ENCODE results near the gene FRS2. TPM values are rescaled to one million over a fixed set of nuclear protein-coding genes. Genes with fewer than 3 reads are reported as not detected.
"Not testable (repeated sequence)": the region's sequence is repeated elsewhere in the genome, so short reads cannot be mapped to it uniquely, and the experiment has no call there.

FRS2 gene
- total and polyA plus RNA-seq, 9 of the 15 experiments (the other 6 are each of a cell fraction or from before 2014, with no cell fraction given): 1.0 to 9.1 (median 6.0) TPM

GRCh38 chr12:69452598-69453132 lies 17.5 kb upstream of the FRS2 start:
- TF ChIP-seq ZNF316 (IDR thresholded peaks at IDR 0.05): peak; percentile 39; the same call in 1 of the 2 replicates
- TF ChIP-seq MAFG (tag; conservative IDR thresholded peaks at IDR 0.05): peak; percentile 20; the same call in 1 of the 2 replicates
- peak; percentile 40; the same call in 1 of the 2 replicates for TF ChIP-seq C11orf30 (IDR thresholded peaks at IDR 0.05; ENCODE audit: low read depth)
- BruUV-seq (replicated peaks); H4K20me1 ChIP-seq (replicated peaks; ENCODE audit: control insufficient read depth, insufficient read depth, low read length); H3K9ac ChIP-seq (ENCODE audit: insufficient read depth in 1 of 2, low read depth in 2 of 2, low read length in 2 of 2); H2AFZ ChIP-seq (ENCODE audit: low read depth, low read length); in situ Hi-C loops (cut with MboI); POLR2A ChIA-PET; H3K4me1 ChIP-seq (replicated peaks in 1 of 2; ENCODE audit: control insufficient read depth in 2 of 2, insufficient read depth in 2 of 2, low read length in 2 of 2); H3K27ac ChIP-seq (ENCODE audit: extremely low read depth, low read depth, low read length); H3K36me3 ChIP-seq (ENCODE audit: control insufficient read depth, insufficient read depth, low read length); H3K79me2 ChIP-seq (ENCODE audit: control insufficient read depth, insufficient read depth, low read length); DNase-seq (ENCODE audit: extremely low read depth in 1 of 4, low spot score in 3 of 4); H3K4me2 ChIP-seq (ENCODE audit: insufficient read depth, low read length); H3K27me3 ChIP-seq (ENCODE audit: control insufficient read depth in 2 of 2, insufficient read depth in 2 of 2, low read length in 2 of 2); H3K9me1 ChIP-seq (ENCODE audit: control insufficient read depth, insufficient read depth, low read length); FAIRE-seq; H3K9me3 ChIP-seq (replicated peaks; ENCODE audit: control insufficient read depth, insufficient read depth, low read depth, low read length); CTCF ChIA-PET (ENCODE audit: low intra/inter-chr PET ratio); ATAC-seq; H3K4me3 ChIP-seq; intact Hi-C loops (cut with micrococcal nuclease): not testable (repeated sequence)
- WGBS (ENCODE audit: insufficient coverage, low coverage, missing lambda C conversion rate): 10% methylated on average over 12 of the region's 12 CpGs

DNA sequence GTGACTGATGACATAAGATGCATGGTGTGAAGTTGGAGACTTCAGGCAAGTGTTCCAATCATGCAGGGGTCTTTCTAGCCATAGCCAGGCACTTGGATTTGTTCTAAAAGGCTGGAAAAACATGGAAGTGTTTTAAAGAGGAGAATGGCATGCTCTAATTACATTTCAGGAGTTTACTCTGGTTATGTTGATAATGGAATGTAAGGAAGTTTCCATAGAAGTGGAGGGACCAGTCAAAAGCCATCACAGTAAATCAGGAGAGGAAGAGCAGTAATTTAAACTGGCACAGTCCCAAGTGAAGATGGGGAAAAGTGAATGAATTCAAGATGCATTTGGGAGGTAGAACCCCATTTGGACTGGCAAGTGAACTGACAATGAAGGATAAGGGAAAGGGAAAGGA lies 13.9 kb upstream of the FRS2 start:
- intact Hi-C loops (cut with micrococcal nuclease): no loop called here
- ATAC-seq (no peak), FAIRE-seq (no peak), DNase-seq (ENCODE audit: extremely low read depth in 1 of 4, low spot score in 3 of 4) (no peak)
- H2AFZ ChIP-seq (ENCODE audit: low read depth, low read length): no peak overlapping the region
- H3K79me2 ChIP-seq (ENCODE audit: control insufficient read depth, insufficient read depth, low read length): no peaks in the 10 kb centered on the region
- H3K4me3 ChIP-seq: no peak overlapping the region
- no peaks in the 10 kb centered on the region for H3K9me3 ChIP-seq (replicated peaks; ENCODE audit: control insufficient read depth, insufficient read depth, low read depth, low read length)
- peaks cover 0 to 3% of the 10 kb centered on the region in 2 experiments; a peak in 2 of 5 replicates for H3K27me3 ChIP-seq (ENCODE audit: control insufficient read depth in 2 of 2, insufficient read depth in 2 of 2, low read length in 2 of 2)
- H4K20me1 ChIP-seq (replicated peaks; ENCODE audit: control insufficient read depth, insufficient read depth, low read length): no peaks in the 10 kb centered on the region
- in situ Hi-C loops (cut with MboI): no loop called here
- H3K36me3 ChIP-seq (ENCODE audit: control insufficient read depth, insufficient read depth, low read length): no peaks in the 10 kb centered on the region
- POLR2A ChIA-PET: no interaction called here
- BruUV-seq (replicated peaks): no TSS peak
- CTCF ChIA-PET (ENCODE audit: low intra/inter-chr PET ratio): no interaction called here
- H3K27ac ChIP-seq (ENCODE audit: extremely low read depth, low read depth, low read length): no peak overlapping the region
- H3K9ac ChIP-seq (ENCODE audit: insufficient read depth in 1 of 2, low read depth in 2 of 2, low read length in 2 of 2): no peak overlapping the region
- no peak overlapping the region for H3K4me2 ChIP-seq (ENCODE audit: insufficient read depth, low read length)
- H3K9me1 ChIP-seq (ENCODE audit: control insufficient read depth, insufficient read depth, low read length): no peaks in the 10 kb centered on the region
- H3K4me1 ChIP-seq (replicated peaks in 1 of 2; ENCODE audit: control insufficient read depth in 2 of 2, insufficient read depth in 2 of 2, low read length in 2 of 2): no peaks in the 10 kb centered on the region
- TF ChIP-seq, protein P1, sequence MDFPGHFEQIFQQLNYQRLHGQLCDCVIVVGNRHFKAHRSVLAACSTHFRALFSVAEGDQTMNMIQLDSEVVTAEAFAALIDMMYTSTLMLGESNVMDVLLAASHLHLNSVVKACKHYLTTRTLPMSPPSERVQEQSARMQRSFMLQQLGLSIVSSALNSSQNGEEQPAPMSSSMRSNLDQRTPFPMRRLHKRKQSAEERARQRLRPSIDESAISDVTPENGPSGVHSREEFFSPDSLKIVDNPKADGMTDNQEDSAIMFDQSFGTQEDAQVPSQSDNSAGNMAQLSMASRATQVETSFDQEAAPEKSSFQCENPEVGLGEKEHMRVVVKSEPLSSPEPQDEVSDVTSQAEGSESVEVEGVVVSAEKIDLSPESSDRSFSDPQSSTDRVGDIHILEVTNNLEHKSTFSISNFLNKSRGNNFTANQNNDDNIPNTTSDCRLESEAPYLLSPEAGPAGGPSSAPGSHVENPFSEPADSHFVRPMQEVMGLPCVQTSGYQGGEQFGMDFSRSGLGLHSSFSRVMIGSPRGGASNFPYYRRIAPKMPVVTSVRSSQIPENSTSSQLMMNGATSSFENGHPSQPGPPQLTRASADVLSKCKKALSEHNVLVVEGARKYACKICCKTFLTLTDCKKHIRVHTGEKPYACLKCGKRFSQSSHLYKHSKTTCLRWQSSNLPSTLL (IDR thresholded peaks at IDR 0.05): no peak
- no peak for TF ChIP-seq STAT5B (CRISPR knock-in tag; IDR thresholded peaks at IDR 0.05)
- no peak for TF ChIP-seq NFRKB (IDR thresholded peaks at IDR 0.05; ENCODE audit: low read depth)
- no peak for TF ChIP-seq RFX7 (CRISPR knock-in tag; IDR thresholded peaks at IDR 0.05)
- no peak for TF ChIP-seq PRPF4 (IDR thresholded peaks at IDR 0.05; ENCODE audit: insufficient read depth, low read depth, low read length, poor library complexity, severe bottlenecking)
- no peak for TF ChIP-seq SNRNP70 (optimal IDR thresholded peaks at IDR 0.05; ENCODE audit: low read depth, low read length)
- TF ChIP-seq CHD4 (IDR thresholded peaks at IDR 0.05; ENCODE audit: insufficient read depth, insufficient replicate concordance, low read depth, low read length, poor library complexity, severe bottlenecking): no peak
- TF ChIP-seq CHD2 (IDR thresholded peaks at IDR 0.05; ENCODE audit: low read depth, low read length): no peak
- no peak for TF ChIP-seq HMGXB4 (CRISPR knock-in tag; IDR thresholded peaks at IDR 0.05)
- no peak for TF ChIP-seq ZBTB1 (CRISPR knock-in tag; IDR thresholded peaks at IDR 0.05; ENCODE audit: borderline replicate concordance, low read depth)
- TF ChIP-seq ZFP1 (CRISPR knock-in tag; IDR thresholded peaks at IDR 0.05): no peak
- no peak for TF ChIP-seq ZBTB17 (CRISPR knock-in tag; IDR thresholded peaks at IDR 0.05)

Measured in K562 (cell line).